DMS79 (cell line): ENCODE measurements around the gene PRR15.
A peak's percentile ranks its signal among the peaks of the same experiment; 100 is the strongest.
"Not testable (repeated sequence)": the region's sequence is repeated elsewhere in the genome, so short reads cannot be mapped to it uniquely, and the experiment has no call there.

Experiments
- DNase-seq: peaks from one replicate; lab custom pipeline; 2025; lab: John Stamatoyannopoulos, UW

PRR15 gene, protein sequence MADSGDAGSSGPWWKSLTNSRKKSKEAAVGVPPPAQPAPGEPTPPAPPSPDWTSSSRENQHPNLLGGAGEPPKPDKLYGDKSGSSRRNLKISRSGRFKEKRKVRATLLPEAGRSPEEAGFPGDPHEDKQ

GRCh38 chr7:29563590-29564495 is at the start of gene PRR15:
TSS of gene PRR15 (plus strand) at chr7:29563835. CDS start at chr7:29566330, 2,495 bp downstream.
- DNase-seq: peak; percentile 49

- no peak for DNase-seq
Observed at GRCh38 chr7:29516491-29516890, 47.1 kb upstream of the PRR15 start.

GRCh38 chr7:29518616-29519015 is 45.0 kb upstream of the PRR15 start:
- DNase-seq: no peak

DNA sequence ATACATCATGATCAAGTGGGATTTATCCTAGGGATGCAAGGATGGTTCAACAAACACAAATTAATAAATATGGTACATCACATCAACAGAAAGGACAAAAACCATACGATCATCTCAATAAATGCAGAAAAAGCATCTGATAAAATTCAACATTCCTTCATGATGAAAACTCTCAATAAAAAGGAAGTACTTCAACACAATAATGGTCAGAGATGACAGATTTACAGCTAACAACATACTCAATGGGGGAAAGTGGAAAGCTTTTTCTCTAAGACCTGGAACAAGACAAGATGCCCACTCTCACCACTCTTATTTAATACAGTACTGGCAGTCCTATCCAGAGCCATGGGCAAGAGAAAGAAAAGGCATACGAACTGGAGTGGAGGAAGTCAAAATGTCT is 39.9 kb upstream of the PRR15 start:
- no peak for DNase-seq

DNA sequence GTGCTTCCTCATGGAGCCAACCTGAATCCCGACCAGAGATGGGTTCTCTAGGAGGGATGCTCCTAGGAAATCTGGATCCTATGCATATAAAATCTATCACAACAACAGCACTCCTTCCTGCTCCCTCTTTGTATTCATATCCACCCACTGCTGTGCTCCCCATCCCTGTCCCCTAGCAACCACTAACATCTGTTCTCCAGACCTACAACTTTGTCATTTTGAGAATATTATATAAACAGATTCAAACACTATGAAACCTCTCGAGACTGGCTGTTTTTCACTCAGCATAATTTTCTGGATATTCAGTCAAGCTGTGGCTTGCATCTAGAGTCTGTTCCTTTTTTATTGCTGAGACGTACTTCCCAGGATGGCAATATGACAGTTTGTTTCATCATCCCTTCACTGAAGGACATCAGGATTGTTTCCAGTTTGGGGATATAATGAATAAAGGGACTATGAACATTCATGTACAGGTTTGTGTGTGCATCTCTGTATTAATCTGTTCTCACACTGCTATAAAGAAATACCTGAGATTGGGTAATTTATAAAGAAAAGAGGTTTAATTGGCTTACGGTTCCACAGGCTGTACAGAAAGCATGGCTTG is 36.0 kb upstream of the PRR15 start:
- no peak for DNase-seq

- not testable (repeated sequence) for DNase-seq
Observed at GRCh38 chr7:29528526-29528925, 35.1 kb upstream of the PRR15 start.

DNA sequence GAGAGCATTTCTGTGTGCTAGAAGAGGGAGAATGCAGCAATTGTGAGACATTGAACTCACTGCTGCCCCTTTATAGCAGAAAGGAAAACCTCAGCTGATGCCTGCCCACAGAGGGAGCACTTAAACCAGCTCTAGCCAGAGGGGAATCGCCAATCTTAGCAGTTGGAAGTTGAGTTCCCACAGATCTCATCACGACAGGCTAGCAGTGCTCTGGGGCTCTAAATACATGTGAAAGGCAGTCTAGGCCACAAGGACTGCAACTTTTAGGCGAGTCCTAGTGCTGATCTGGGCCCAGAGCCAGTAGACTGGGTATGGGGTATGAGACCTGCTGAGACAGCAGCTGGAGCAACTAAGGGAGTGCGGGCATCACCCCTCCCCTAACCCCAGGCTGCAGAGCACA is 25.2 kb upstream of the PRR15 start:
- no peak for DNase-seq

- DNase-seq: no peak
Observed at GRCh38 chr7:29539471-29539870, 24.2 kb upstream of the PRR15 start.

DNA sequence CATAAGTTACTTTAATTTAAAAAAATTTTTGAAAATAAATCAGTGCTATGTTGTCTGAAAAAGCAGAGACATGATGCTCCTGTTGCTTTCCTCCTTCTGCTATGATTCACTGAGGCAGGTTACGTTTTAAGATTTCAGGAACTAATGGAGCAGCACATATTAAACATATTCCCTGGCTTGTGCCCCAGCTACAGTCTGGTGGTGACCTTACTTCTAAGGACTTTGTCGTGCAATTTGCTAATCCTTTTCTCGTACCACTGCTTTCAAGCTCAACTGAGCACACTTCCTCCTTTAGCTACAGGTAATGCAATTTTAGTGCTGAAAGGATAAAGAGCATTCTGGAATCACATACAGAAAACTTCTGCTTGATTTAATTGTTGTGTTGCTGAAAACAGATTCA is 16.2 kb upstream of the PRR15 start:
- no peak for DNase-seq

DNA sequence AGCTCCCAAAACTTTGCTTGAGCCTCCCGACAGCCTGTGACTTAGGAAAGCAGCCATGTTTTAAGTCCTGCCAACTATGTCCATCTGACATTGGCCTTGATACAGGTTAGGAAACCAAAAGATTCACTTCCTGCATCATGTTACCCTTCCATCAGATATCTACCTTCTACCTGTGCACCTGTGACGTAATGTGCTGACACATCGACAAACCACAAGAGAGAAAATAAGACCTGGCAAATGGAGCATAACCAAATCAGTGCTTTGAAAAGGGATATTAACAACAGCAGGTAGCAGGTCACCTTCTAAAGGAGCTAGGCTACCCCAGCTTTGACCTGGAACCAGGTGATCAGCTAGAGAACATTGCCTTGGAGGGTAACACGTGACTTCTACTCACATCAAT is 14.8 kb upstream of the PRR15 start:
- DNase-seq: no peak

DNA sequence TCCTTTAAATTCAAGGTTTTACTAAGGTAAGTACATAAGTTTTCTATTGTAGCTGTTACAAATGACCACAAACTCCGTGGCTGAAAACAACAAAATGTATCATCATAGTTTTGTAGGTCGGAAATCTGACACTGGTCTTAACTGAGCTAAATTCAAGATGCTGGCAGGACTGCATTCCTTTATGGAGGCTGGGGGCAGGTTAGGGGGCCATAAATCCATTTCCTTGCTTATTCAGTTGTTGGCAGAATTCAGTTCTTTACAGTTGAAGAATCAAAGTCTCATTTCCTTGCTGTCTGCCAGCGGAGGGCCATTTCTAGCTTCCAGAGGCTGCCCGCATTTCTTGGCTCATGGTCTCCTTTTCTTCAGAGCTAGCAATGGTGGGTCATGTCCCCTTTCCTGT is 11.2 kb upstream of the PRR15 start:
- DNase-seq: no peak

- DNase-seq: no peak
Observed at GRCh38 chr7:29555061-29555460, 8.6 kb upstream of the PRR15 start.

- DNase-seq: no peak
Observed at GRCh38 chr7:29556405-29557195, 7.0 kb upstream of the PRR15 start.

DNA sequence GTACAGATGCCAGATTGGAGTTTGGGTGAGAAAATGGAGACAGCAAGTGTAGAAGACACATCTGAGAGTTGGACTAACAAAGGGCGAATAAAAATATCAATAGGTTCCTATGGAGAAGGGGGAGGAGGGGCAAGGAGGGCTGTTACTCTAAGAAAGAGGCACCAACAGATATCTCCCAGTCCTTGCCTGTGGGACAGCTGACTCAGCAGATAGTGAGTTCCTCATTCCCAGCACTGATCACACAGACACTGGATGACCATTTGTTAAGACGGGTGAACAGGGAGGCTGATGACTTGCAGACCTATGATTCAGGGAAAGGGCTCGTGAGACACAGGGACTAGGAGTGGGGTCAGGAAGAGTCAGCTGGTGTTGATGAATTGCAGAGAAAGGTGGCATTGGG is 5.7 kb upstream of the PRR15 start:
- no peak for DNase-seq

GRCh38 chr7:29561271-29561670 is 2.4 kb upstream of the PRR15 start:
- no peak for DNase-seq

- no peak for DNase-seq
Observed at GRCh38 chr7:29562307-29562706, 1.3 kb upstream of the PRR15 start.

DNA sequence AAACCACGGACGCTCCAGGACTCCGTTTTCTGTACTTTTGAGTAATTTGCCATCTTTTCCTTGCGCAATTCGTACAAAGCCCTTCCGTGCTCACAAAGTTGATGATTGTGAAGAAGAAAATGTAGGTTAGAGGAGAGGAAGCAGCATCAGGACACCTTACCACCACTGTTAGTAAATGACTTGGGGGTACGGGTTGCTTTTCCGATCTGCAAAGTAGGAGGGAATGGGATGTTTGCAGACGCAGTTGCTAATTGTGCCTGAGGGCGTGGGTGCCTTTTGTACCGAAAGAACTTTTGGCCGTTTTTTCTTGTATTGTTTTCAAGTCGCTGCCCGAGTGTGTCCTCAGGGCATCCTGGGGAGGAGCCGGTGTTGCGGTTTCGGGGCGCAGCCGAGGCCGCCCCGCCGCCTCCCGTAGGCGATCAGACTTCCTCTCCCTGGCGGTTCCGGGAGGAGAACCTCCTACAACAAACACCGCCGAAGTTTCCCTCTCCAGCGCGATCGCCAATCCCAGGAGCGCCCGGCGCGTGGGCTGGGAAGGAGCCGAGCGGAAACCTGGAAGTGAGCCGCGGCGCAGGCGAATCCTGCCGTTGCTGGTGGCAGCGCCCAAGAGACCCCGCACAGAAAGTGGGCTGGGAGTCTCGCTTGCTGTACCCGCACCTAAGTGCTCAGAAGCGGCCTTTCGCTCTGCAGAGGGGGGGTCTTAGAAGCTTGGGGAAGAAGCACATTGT is 1.0 kb downstream of the PRR15 start:
- DNase-seq: no peak

GRCh38 chr7:29565224-29565630 is 1.6 kb downstream of the PRR15 start:
- no peak for DNase-seq

GRCh38 chr7:29565634-29565981 is 2.0 kb downstream of the PRR15 start:
- DNase-seq: no peak

GRCh38 chr7:29565982-29566746 is 2.5 kb downstream of the PRR15 start:
- DNase-seq: no peak

- DNase-seq: no peak
Observed at GRCh38 chr7:29567174-29567573, 3.5 kb downstream of the PRR15 start.
